Vagina (tissue), 2 donors: ENCODE data around the gene KLHDC4.

ENCODE experiments used
- POLR2A ChIP-seq, 2 donors: fragments of 450-650 bp; IDR thresholded peaks; one replicate each; pipeline ENCODE4 v1.6.1; 2017; ENCODE audit warnings: antibody characterized with exemption in 2 of 2, mild to moderate bottlenecking in 2 of 2, moderate library complexity in 2 of 2
- POLR2AphosphoS5 ChIP-seq, 2 donors: sonication (generic); formaldehyde crosslinking; IDR thresholded peaks; one replicate each; pipeline ENCODE4 v1.9.0; 2017; ENCODE audit warnings: antibody characterized with exemption in 2 of 2, mild to moderate bottlenecking in 2 of 2, low read depth in 1 of 2; ENCODE audit not compliant: insufficient read depth in 1 of 2

DNA sequence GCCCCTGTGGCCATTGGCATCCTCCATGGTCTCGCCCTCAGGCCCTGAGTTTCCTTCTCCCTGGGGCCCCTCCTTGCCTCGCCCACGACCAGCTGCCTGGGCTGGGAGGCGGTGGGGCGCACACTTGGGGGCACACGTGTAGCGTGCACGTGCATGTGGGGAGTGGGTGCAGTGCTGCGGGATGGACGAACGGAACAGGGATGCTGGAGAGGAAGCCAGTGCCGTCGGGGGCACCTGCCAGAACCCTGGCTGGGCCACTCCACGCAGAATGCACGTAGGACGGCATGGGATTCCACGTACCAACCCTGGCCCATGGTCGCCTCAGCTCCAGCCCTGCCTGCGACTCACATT, 80.4 kb downstream of the KLHDC4 start:
- TF ChIP-seq POLR2AphosphoS5 (IDR thresholded peaks at IDR 0.05; ENCODE audit: insufficient read depth in 1 of 2, low read depth in 1 of 2), result no peak
- TF ChIP-seq POLR2A (IDR thresholded peaks at IDR 0.05), result no peak
